COLO829 (cell line): ENCODE measurements around the gene ANKZF1.

Source experiments
- DNase-seq: peaks from one replicate; pipeline ENCODE4 v3.0.0; 2012; ENCODE audit warnings: low spot score

ANKZF1 gene

DNA sequence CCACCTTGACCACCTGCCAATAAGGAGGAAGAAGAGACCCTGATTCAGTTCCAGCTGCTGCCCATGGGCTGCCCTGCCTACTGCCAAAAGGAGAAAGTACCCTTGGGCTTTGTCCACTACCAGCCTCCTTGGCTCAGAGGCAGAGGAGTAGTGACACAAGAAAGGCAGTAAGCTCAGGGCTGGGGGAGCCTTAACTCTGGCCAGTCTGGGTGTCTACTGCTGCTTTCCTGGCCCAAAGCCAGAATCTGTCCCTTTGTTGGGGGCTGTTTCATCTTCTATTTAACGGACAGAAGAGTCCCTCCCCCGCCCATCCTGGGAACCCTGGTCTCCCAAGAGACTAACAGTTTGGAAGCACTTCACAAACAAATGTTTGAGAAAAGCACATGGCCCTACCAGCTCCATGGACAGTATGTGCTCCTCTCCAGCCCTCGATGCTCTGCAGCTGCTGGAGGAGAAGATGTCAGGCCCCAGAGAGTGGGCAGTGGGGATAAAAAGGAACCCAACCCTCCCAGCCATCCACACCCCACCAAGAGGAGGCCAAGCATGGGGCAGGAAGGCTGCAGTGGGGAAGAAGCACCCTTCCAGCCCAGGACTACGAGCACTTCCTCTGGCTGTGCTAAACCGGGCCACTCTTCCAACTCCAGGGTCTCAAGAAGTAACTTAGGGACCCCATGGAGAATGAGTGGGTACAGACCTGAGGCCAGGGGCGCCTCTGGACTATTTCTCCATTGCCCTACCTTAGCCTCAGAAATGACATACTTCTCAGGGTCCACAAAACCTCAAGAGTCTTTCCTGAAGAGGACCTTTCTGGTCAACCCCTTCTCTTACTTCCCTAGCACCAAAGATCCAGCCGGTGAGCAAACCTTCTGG, 1.3 kb upstream of the ANKZF1 start:
- no peak for DNase-seq

DNA sequence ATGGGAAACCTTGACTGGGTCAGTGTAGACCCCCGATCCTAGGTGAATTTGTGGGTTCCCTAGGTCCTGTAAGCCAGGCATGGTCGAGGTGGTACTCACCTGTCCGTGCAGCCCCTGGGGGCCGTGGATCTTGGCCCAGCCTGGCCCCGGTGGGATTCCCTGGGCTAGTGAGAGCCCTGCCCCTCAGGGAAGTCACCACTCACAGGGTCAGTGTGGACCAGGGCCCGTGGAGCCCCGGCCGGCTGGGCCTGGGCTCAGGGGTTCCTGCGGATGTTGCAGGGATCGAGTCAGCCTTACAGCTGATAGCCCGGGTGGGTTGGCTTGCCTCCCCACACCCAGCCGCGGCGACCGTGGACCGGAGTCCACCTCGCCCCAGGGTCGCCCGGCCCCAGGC, 698 bp upstream of the ANKZF1 start:
- DNase-seq, result no peak

DNA sequence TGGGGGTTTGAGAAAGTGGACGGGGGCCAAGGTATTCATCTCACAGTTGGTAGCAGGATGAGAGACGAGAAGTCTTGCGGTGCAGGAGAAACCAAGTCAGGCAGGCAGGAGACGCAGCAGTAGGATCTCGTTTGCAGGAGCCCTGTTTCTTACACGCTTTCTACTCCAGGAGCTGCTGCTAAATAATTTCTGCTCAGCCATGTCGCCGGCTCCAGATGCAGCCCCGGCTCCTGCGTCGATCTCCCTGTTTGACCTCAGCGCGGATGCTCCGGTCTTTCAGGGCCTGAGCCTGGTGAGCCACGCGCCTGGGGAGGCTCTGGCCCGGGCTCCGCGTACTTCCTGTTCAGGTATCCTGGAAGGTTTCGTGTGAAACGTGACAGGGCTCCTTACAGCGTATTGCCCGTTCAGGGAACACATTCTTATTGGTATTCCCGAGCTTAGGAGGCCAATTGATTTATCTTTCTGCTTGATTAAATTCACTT, 494 bp downstream of the ANKZF1 start:
- DNase-seq, result peak; percentile 33

DNA sequence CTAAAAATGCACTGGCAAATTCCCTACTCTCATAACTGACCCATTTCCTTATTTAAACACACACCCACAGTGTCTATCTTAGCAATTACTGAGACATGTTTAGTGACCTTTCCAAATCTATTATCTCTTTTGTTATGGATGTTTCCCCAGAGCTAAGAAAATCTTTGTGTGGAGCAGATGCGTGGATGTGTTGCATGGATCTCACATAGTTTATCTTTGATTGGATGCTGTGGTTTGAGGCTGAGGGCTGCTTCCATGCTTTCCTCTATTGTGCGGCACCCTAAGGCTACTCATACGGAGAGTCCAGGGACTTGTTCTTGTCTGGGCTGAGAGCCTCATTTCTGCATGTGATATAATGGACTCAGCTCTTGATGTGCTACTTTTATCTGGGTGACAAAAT, 4.7 kb downstream of the ANKZF1 start:
- no peak for DNase-seq

DNA sequence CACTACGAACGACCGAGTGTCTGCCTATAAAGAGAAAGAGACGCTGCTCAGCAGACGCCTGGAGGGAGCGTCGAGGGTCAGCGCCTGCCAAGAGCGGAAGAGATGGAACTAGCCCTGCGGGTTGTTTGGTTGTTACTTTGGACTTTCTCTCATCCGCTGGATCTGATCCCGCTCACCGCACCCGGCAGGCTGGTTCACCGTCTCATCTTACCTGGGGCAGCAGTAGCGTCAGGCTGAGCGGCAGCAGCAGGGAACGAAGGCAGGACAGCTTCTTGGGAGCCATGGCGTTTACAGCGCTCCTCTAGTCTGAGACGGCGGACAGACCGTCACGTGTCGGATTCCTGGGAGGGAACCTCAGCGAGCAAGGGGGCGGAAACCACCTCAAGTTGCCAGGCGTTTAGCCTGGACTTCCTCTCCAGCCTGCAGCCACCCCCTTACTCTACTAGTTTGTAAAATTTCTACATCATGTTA, 13.7 kb downstream of the ANKZF1 start:
- no peak for DNase-seq

DNA sequence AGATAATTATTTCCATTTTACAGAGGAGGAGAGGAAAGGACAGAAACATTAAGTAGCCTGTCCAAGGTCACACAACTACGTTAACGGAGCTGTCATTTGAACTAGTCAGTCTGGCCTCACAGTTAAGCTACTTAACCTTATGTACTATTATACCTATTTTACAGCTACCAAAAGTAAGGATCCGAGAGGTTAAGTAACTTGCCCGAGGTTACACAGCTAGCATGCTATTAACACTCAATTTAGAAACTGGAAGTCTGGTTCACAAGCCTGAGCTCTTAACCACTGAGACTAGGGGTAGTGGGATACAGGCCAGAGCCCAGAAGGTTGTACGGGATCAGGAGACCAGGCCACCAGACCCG, 15.2 kb downstream of the ANKZF1 start:
- DNase-seq, result no peak

DNA sequence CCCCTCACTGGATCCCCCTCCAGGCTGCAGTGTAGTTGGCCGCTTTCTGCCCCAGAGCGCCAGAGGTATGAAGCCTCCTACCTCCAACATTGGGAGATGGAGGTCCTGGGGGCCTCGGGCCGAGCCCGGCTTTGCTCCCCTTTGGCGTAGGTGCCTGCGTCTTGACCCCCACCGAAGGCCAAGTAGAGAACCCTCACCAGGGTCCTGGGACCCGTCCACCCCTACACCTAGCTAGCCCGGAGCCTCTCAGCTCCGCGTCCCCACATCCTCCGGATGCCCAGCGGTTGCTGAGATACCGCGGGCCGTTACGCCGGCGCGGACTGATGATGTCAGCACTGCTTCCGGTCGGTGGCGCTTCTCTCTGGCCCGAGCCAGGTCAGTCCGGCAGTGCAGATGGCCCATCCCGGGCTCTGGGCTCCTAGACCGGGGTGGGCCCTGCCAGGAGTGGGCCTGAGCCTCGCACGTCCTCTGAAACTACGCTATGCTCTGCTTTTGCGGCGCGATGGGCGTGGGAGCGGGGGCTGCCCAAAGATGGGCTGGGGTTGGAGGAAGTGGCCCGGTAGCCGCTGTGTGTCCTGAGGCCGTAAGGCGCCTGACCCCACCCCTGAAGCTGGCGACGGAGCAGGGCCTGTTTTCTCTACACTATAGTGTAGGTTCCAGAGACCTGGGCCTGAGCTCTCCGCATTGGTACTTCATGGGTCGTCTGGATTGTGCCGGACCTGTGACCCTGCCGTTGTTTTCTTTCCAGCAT, 15.7 kb downstream of the ANKZF1 start, which contains the start of the genes GLB1L and STK16:
Gene GLB1L (minus strand): TSS at position 297 of the 751 bp plus-strand sequence. CDS start 1,871 bp downstream, outside the sequence.
Gene STK16 (plus strand): TSS at position 332 of the 751 bp plus-strand sequence. CDS start 521 bp downstream, outside the sequence.
- peak; percentile 94 for DNase-seq

DNA sequence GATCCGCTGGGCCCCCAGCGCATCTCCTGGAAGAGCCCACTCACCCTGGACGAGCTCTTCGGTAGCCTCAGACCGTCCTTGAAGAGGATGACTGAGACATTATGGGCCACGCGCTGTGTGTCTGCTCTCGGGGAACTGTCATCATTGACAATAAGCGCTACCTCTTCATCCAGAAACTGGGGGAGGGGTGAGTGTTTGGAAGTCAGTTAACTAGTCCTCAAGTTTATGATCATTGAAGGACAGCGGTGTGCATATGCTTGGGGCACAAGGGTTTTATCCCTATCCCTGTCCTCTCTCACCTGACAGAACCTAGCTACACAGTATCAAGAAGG, 16.3 kb downstream of the ANKZF1 start:
- no peak for DNase-seq

DNA sequence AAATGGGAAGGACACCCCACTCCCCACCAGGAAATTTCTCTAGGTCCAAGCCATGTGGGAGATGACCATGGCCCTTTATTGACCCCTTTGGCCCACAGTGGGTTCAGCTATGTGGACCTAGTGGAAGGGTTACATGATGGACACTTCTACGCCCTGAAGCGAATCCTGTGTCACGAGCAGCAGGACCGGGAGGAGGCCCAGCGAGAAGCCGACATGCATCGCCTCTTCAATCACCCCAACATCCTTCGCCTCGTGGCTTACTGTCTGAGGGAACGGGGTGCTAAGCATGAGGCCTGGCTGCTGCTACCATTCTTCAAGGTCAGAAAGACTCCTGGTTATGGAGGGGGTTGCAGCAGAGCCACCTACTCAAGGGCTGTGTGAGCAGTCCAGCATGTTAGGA, 17.0 kb downstream of the ANKZF1 start:
- DNase-seq, result no peak

DNA sequence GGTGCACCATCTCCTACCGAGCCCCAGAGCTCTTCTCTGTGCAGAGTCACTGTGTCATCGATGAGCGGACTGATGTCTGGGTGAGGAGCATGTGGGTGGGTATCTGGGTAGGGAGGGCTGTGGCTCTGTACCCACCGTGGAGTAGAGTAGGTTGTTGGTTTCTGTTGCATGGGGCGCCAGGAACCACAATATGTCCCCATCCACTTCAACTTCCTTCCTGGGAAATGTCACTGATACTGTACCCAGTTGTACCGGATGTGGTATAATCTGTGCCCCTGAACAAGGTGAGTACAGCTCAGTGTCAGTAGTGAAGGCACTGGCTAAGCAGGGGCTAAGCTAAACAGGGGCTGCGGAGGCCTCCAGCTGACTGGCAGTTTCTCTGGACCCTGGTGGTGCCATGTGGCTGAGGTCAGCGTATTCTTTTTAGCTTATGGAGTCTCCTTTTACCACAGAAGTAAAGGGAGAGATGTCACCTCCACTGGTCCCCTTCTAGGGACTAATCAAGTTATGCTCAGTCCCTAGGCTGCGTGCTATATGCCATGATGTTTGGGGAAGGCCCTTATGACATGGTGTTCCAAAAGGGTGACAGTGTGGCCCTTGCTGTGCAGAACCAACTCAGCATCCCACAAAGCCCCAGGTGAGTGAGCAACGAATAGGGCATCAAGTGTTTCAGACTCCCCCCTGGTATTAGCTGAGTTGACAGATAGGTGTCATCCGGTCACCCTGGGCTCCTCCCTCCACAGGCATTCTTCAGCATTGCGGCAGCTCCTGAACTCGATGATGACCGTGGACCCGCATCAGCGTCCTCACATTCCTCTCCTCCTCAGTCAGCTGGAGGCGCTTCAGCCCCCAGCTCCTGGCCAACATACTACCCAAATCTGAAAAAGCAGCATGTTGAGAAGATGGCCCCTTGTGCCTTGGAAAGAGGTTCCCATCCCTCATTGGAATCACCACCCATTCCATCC, 18.4 kb downstream of the ANKZF1 start:
- no peak for DNase-seq

DNA sequence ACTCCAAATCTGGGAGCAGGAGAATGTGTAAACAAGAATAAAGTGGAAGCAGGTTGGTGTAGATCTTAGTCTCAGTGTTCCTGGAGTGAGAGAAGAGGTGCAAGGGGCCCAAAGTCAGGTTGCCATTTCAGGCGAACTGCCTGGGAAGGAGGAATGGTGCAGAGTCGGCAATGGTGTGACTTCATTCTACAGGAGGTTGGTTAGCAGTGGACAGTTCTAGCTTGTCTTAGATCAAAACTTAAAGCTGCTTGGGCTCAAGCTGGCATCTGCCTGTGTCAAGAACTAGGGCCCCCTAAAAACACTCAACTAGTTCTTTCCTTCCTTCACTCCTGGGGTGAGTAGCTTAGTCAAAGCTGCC, 19.2 kb downstream of the ANKZF1 start:
- no peak for DNase-seq

DNA sequence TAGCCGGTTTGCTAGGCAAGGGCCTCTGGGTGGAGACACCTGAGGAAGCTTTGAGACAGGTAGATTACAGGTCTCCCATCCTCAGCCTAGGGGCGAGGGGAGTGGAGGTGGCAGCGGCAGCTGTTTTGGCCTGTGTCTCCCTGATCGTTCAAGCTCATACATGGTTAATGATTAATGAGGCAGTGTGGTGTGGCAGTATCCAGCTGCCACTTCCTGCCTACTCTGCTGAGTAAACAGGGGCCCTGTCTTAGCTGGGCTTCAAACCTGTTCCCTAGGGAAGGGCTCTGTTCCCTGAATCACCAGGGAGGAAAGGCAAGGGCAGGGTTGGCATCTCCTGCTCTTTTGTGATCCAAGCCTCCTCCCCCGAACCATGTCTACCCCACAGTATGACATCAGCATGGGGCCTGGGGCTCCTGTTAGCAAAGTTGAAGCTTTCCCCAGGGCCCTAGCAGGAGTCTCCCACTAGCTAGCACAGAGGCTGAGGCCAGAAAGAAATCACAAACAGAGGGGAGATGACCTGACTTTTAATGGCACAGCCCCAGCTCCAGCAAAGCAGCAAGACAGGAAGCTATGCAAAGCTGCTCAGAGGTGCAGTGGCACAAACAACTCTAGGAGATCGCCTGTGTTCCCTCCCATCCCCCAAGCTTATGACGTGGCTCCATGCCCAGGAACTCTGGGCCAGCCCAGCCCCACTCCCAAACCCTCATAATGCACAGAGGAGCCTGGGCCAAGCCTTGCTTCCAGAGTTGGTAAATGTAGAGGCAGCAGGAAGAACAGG, 19.8 kb downstream of the ANKZF1 start:
- peak; percentile 64 for DNase-seq

DNA sequence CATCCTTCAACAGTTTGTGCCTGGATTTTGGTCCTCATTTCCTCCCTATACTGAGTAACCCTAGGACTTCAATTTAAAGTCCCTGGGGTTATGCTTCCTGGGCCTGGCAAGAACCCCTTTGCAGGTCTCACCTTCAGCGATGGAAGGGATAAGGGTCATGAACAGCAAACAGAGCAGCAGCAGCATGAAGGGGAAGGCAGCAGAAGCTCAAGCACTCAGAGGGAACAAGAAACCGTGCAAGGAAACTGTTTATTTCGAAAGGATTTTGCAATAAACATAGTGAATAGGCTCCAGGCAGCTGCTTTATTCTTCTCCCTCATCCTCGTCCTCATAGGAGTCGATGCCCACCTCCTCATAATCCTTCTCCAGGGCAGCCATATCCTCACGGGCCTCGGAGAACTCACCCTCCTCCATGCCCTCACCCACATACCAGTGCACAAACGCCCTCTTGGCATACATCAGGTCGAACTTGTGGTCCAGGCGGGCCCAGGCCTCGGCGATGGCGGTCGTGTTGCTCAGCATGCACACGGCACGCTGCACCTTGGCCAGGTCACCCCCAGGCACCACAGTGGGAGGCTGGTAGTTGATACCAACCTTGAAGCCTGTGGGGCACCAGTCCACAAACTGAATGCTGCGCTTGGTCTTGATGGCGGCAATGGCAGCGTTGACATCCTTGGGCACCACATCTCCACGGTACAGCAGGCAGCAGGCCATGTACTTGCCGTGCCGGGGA, 20.6 kb downstream of the ANKZF1 start:
- no peak for DNase-seq

DNA sequence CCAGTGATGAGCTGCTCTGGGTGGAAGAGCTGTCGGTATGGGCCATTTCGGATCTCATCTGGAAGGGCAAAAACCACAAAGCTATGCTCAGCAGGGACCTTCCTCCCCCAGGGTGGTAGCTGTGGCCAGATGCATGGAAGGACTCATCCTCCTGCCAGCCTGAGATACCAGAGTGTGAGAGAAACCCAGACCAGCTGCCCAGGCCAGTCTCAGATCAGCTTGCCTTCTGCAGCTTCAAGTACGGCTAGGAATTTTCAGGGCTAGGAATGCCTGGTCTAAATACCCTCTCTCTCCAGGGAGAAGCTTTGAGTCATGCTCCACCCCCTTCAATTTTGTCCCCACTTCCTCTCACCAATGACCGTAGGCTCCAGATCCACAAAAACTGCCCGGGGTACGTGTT, 22.1 kb downstream of the ANKZF1 start:
- no peak for DNase-seq

DNA sequence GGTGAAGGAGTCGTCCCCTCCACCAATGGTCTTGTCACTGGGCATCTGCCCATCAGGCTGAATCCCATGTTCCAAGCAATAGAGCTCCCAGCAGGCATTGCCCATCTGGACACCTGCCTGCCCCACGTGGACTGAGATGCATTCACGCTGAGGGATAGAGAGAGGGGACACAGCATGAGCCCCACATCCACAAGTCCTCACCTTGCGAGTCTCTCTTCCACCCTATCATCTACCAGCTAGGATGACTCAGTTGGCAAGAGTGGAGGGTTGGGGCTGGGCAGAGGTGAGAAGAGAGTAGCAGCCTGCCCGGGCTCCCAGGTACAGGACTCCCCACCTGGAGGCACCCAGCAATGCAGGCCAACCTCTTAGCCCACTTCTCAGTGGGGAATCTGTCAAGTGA, 22.5 kb downstream of the ANKZF1 start:
- no peak for DNase-seq

DNA sequence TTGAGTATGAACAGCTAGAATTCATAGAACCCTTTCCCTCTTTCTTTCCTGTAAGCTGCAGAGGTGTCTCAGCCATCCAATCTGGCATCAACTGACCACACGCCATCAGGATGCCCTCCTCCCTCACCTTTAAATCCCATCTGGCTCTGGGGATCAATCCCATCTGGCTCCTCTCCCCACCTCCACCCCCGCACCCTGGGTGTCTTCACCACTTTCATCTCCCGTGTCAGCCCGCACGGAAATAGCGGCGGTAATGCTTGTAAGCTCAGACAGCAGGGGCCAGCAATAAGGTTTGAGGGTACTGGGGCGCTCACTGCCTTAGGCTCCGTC, 22.9 kb downstream of the ANKZF1 start:
- no peak for DNase-seq

DNA sequence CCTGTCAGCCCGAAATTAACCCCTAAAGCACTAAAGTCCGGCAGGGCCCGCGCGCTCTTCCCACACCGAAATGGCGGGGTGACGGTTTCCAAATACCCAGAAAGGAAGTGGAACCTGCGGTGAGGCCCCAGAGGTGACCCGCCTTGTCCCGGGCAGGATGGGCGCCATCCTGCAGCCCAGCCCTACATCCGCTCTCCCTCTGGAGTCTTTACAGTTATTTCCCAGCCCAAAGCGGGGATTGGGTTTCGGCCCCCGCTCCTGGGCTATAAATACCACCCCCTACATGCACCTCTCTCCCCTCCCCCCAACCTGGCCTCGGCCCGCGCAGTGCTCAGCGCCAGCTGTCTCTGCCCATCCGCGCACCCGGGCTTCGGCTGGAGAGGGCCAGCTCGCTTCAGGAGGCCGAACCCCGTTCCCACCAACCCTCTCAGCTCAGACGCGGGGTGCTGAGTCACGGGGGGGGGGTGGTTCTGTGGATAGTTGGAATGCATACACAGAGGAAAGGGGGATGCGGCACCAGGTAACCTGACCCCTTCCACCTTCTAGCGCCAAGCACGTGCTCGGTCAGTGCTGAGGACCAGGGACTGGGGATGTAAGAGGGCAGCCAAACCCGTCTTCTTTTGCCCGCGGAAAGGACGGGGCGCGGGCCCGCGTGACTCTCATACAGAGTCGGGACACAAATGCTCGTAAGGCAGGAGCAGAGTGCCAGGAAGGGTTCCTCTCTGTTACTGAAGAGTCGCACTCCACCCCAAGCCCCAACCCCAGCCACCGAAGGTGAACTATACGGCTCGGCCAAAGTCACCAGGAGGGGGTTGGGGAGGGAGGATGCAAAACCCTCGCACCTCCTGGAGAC, 23.5 kb downstream of the ANKZF1 start, which contains the start of gene TUBA4B:
Gene TUBA4B (plus strand): TSS at position 344 of the 853 bp plus-strand sequence. CDS start 165 bp downstream, at position 509.
- no peak for DNase-seq

DNA sequence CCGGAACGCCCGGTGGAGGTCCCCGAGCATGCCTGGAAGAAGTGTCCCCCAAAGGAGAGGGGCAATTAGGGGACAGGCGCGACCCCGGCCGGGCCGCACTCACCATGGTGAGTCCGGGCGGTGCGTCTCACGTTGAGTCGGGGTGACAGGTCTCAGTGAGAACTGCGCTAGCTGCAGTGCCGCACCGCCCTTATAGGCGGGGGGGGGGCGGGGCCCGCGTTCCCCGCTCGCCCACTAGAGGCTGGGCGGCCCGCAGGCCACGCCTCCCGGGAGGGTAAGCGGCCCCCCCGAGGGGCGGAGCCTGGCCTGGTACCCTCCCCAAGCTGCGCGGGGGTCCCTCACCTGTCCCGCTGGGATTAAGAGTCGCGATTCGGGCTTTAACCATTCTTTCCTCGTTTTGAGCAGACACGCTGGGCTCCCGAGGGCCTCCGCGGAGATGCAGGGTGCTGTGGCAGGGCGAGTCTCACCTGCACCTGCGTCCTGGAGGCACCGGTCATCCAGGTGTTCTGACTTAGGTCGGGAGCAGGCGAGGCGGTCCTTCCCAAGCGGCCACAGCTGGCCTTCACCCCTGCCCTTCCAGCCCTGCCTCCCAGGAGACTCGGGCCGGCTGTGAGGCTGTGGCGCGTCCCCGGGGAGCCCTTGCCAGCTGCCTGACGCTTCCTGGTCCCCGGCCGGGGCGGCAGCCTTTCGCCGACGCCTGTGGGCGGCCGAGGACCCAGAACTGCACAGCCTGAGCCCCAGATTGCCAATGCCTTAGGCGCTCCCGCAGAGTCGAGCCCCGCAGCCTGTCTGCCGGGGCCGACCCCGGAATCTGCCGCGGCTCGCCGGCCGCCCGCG, 24.4 kb downstream of the ANKZF1 start, which contains the start of gene TUBA4A:
Gene TUBA4A (minus strand): TSS at position 166 of the 837 bp plus-strand sequence. CDS start 60 bp downstream, at position 106.
- no peak for DNase-seq
